ENCODE results near the gene CCDC102B.

CCDC102B gene

GRCh38 chr18:68840554-68841263, 42.8 kb downstream of the CCDC102B start:
- TF ChIP-seq SIN3A (IDR thresholded peaks at IDR 0.05; ENCODE audit: borderline replicate concordance, insufficient read depth, low read length) (no peak), FOXP2 (optimal IDR thresholded peaks at IDR 0.05; ENCODE audit: borderline replicate concordance, extremely low read depth, extremely low read length, insufficient read depth) (no peak), REST (IDR thresholded peaks at IDR 0.05; ENCODE audit: insufficient read depth in 1 of 2, low read depth in 2 of 2, low read length in 2 of 2) (no peak), POLR2AphosphoS5 (IDR thresholded peaks at IDR 0.05; ENCODE audit: low read depth, low read length) (no peak), TAF1 (IDR thresholded peaks at IDR 0.05; ENCODE audit: borderline replicate concordance, insufficient read depth, low read length) (no peak)

GRCh38 chr18:68841301-68841700, 43.4 kb downstream of the CCDC102B start:
- TF ChIP-seq REST (IDR thresholded peaks at IDR 0.05; ENCODE audit: insufficient read depth in 1 of 2, low read depth in 2 of 2, low read length in 2 of 2) (no peak), FOXP2 (optimal IDR thresholded peaks at IDR 0.05; ENCODE audit: borderline replicate concordance, extremely low read depth, extremely low read length, insufficient read depth) (no peak), TAF1 (IDR thresholded peaks at IDR 0.05; ENCODE audit: borderline replicate concordance, insufficient read depth, low read length) (no peak), SIN3A (IDR thresholded peaks at IDR 0.05; ENCODE audit: borderline replicate concordance, insufficient read depth, low read length) (no peak), POLR2AphosphoS5 (IDR thresholded peaks at IDR 0.05; ENCODE audit: low read depth, low read length) (no peak)

- TF ChIP-seq REST (IDR thresholded peaks at IDR 0.05; ENCODE audit: insufficient read depth in 1 of 2, low read depth in 2 of 2, low read length in 2 of 2) (no peak), FOXP2 (optimal IDR thresholded peaks at IDR 0.05; ENCODE audit: borderline replicate concordance, extremely low read depth, extremely low read length, insufficient read depth) (no peak), TAF1 (IDR thresholded peaks at IDR 0.05; ENCODE audit: borderline replicate concordance, insufficient read depth, low read length) (no peak), POLR2AphosphoS5 (IDR thresholded peaks at IDR 0.05; ENCODE audit: low read depth, low read length) (no peak), SIN3A (IDR thresholded peaks at IDR 0.05; ENCODE audit: borderline replicate concordance, insufficient read depth, low read length) (no peak)
These were observed 45.1 kb downstream of the CCDC102B start for GRCh38 chr18:68842951-68843350.

GRCh38 chr18:68843473-68844089, 45.7 kb downstream of the CCDC102B start:
- no peak for TF ChIP-seq REST (IDR thresholded peaks at IDR 0.05; ENCODE audit: insufficient read depth in 1 of 2, low read depth in 2 of 2, low read length in 2 of 2)

Measured in PFSK-1 (cell line).